IPS-20b (cell line): ENCODE measurements around the gene EYA2.

Source experiments
- H3K27ac ChIP-seq: one replicate; pipeline ENCODE4 v1.5.1; 2013; ENCODE audit warnings: low read length
- H3K27me3 ChIP-seq: 2 replicates; pipeline ENCODE4 v1.6.1; 2013; ENCODE audit warnings: mild to moderate bottlenecking, low read length, inconsistent platforms; ENCODE audit not compliant: insufficient read depth
- H3K36me3 ChIP-seq: 2 replicates; pipeline ENCODE4 v1.6.1; 2013; ENCODE audit warnings: low read depth, mild to moderate bottlenecking, inconsistent platforms, low read length, moderate library complexity; ENCODE audit not compliant: insufficient read depth
- H3K4me1 ChIP-seq: 2 replicates; pipeline ENCODE4 v1.6.1; 2013; ENCODE audit warnings: mild to moderate bottlenecking, control low read depth, inconsistent platforms, low read length, moderate library complexity; ENCODE audit not compliant: insufficient read depth
- H3K4me3 ChIP-seq: 2 replicates; pipeline ENCODE4 v1.5.1; 2013; ENCODE audit warnings: mild to moderate bottlenecking, low read length, inconsistent platforms
- H3K9ac ChIP-seq: 2 replicates; pipeline ENCODE4 v1.6.1; 2013; ENCODE audit warnings: low read depth, mild to moderate bottlenecking, inconsistent platforms, low read length, moderate library complexity
- H3K9me3 ChIP-seq: 2 replicates; pipeline ENCODE4 v1.6.1; 2013; ENCODE audit warnings: mild to moderate bottlenecking, low read depth, low read length, inconsistent platforms; ENCODE audit not compliant: insufficient read depth

The EYA2 gene

GRCh38 chr20:47024461-47024937 is 129.9 kb downstream of the EYA2 start:
- Histone ChIP-seq H3K4me3 (no peak overlapping the region), H3K9me3 (peaks cover 4% of the 10 kb centered on the region; the same call in 1 of the 2 replicates), H3K9ac (no peak overlapping the region), H3K27ac (no peak overlapping the region), H3K4me1 (no peaks in the 10 kb centered on the region), H3K27me3 (no peaks in the 10 kb centered on the region), H3K36me3 (no peaks in the 10 kb centered on the region)

GRCh38 chr20:47027042-47027441 is 132.4 kb downstream of the EYA2 start:
- H3K4me1 ChIP-seq, result no peaks in the 10 kb centered on the region

GRCh38 chr20:47027456-47027855 is 132.8 kb downstream of the EYA2 start:
- Histone ChIP-seq H3K4me1 (no peaks in the 10 kb centered on the region), H3K9ac (no peak overlapping the region), H3K27me3 (no peaks in the 10 kb centered on the region), H3K4me3 (no peak overlapping the region), H3K36me3 (no peaks in the 10 kb centered on the region), H3K27ac (no peak overlapping the region), H3K9me3 (peaks cover 4% of the 10 kb centered on the region; the same call in 1 of the 2 replicates)

More at GRCh38 chr20:47027042-47027441, 132.4 kb downstream of the EYA2 start:
- no peak overlapping the region for H3K4me3 ChIP-seq
- H3K27ac ChIP-seq, result no peak overlapping the region
- no peak overlapping the region for H3K9ac ChIP-seq
- H3K27me3 ChIP-seq, result no peaks in the 10 kb centered on the region
- peaks cover 4% of the 10 kb centered on the region; the same call in 1 of the 2 replicates for H3K9me3 ChIP-seq
- H3K36me3 ChIP-seq, result no peaks in the 10 kb centered on the region

GRCh38 chr20:47028487-47028886 is 133.8 kb downstream of the EYA2 start:
- Histone ChIP-seq H3K4me1 (no peaks in the 10 kb centered on the region), H3K27ac (no peak overlapping the region), H3K9ac (no peak overlapping the region), H3K27me3 (no peaks in the 10 kb centered on the region), H3K36me3 (no peaks in the 10 kb centered on the region), H3K9me3 (peaks cover 4% of the 10 kb centered on the region; the same call in 1 of the 2 replicates), H3K4me3 (no peak overlapping the region)

- Histone ChIP-seq H3K9ac (no peak overlapping the region), H3K36me3 (no peaks in the 10 kb centered on the region), H3K27ac (no peak overlapping the region), H3K4me1 (no peaks in the 10 kb centered on the region), H3K27me3 (no peaks in the 10 kb centered on the region), H3K4me3 (no peak overlapping the region), H3K9me3 (peaks cover 4% of the 10 kb centered on the region; the same call in 1 of the 2 replicates)
These were observed 135.2 kb downstream of the EYA2 start for GRCh38 chr20:47029845-47030244.

- peaks cover 4% of the 10 kb centered on the region; the same call in 1 of the 2 replicates for H3K9me3 ChIP-seq
- H3K27me3 ChIP-seq, result no peaks in the 10 kb centered on the region
- no peaks in the 10 kb centered on the region for H3K36me3 ChIP-seq
- H3K9ac ChIP-seq, result no peak overlapping the region
- H3K27ac ChIP-seq, result no peak overlapping the region
- H3K4me3 ChIP-seq, result no peak overlapping the region
- H3K4me1 ChIP-seq, result no peaks in the 10 kb centered on the region
These were observed 135.7 kb downstream of the EYA2 start for GRCh38 chr20:47030271-47030810.

GRCh38 chr20:47031004-47031403 is 136.4 kb downstream of the EYA2 start:
- no peaks in the 10 kb centered on the region for H3K4me1 ChIP-seq
- no peak overlapping the region for H3K4me3 ChIP-seq
- no peaks in the 10 kb centered on the region for H3K36me3 ChIP-seq
- H3K9me3 ChIP-seq, result peaks cover 4% of the 10 kb centered on the region; the same call in 1 of the 2 replicates
- H3K27ac ChIP-seq, result no peak overlapping the region
- no peaks in the 10 kb centered on the region for H3K27me3 ChIP-seq
- no peak overlapping the region for H3K9ac ChIP-seq

- Histone ChIP-seq H3K27ac (no peak overlapping the region), H3K36me3 (no peaks in the 10 kb centered on the region), H3K27me3 (no peaks in the 10 kb centered on the region), H3K9ac (no peak overlapping the region), H3K4me1 (no peaks in the 10 kb centered on the region), H3K4me3 (no peak overlapping the region), H3K9me3 (peaks cover 4% of the 10 kb centered on the region; the same call in 1 of the 2 replicates)
These were observed 137.2 kb downstream of the EYA2 start for GRCh38 chr20:47031821-47032220.

GRCh38 chr20:47032933-47033578 is 138.4 kb downstream of the EYA2 start:
- no peak overlapping the region for H3K9ac ChIP-seq
- no peak overlapping the region for H3K27ac ChIP-seq

GRCh38 chr20:47033665-47034064 is 139.0 kb downstream of the EYA2 start:
- Histone ChIP-seq H3K27me3 (no peaks in the 10 kb centered on the region), H3K9me3 (no peaks in the 10 kb centered on the region), H3K27ac (no peak overlapping the region), H3K9ac (no peak overlapping the region), H3K4me3 (no peak overlapping the region), H3K4me1 (no peaks in the 10 kb centered on the region), H3K36me3 (no peaks in the 10 kb centered on the region)

More at GRCh38 chr20:47032933-47033578, 138.4 kb downstream of the EYA2 start:
- H3K9me3 ChIP-seq, result peaks cover 4% of the 10 kb centered on the region; the same call in 1 of the 2 replicates
- H3K4me3 ChIP-seq, result no peak overlapping the region
- no peaks in the 10 kb centered on the region for H3K36me3 ChIP-seq
- H3K4me1 ChIP-seq, result no peaks in the 10 kb centered on the region
- H3K27me3 ChIP-seq, result no peaks in the 10 kb centered on the region

GRCh38 chr20:47035026-47035590 is 140.5 kb downstream of the EYA2 start:
- H3K9me3 ChIP-seq, result no peaks in the 10 kb centered on the region
- H3K36me3 ChIP-seq, result no peaks in the 10 kb centered on the region
- H3K4me1 ChIP-seq, result no peaks in the 10 kb centered on the region
- no peak overlapping the region for H3K27ac ChIP-seq
- no peaks in the 10 kb centered on the region for H3K27me3 ChIP-seq
- H3K4me3 ChIP-seq, result no peak overlapping the region
- H3K9ac ChIP-seq, result no peak overlapping the region
